Activated CD8-positive, alpha-beta T cell treated with anti-CD3 and anti-CD28 coated beads for 36 hours (primary cell): ENCODE results near the gene DKK2. TPM values are rescaled to one million over a fixed set of nuclear protein-coding genes. Genes with fewer than 3 reads are reported as not detected.

Experiments
- ATAC-seq: fragments of 200-7000 bp; cut with Tn5 transposase; one replicate; pipeline ENCODE4 v1.10.0; 2021; ENCODE audit warnings: mild to moderate bottlenecking, moderate library complexity
- CTCF ChIA-PET: fragments of 350-600 bp; sonication (Branson Sonifier 250); formaldehyde crosslinking; loops from one replicate; lab custom pipeline; 2021; ENCODE audit warnings: antibody characterized with exemption; lab: Charles Lee
- POLR2A ChIA-PET: fragments of 350-600 bp; sonication (Branson Sonifier 250); formaldehyde crosslinking; loops from one replicate; lab custom pipeline; 2021; ENCODE audit warnings: antibody characterized with exemption; lab: Charles Lee
- DNase-seq: peaks from one replicate; pipeline ENCODE4 v3.0.0-alpha.2; 2020
- H3K27ac Mint-ChIP-seq: one replicate; pipeline ENCODE4 v1.8.0; 2021; ENCODE audit warnings: mild to moderate bottlenecking, mixed read lengths
- H3K27me3 Mint-ChIP-seq: one replicate; pipeline ENCODE4 v1.8.0; 2021; ENCODE audit warnings: mixed read lengths
- H3K36me3 Mint-ChIP-seq: one replicate; pipeline ENCODE4 v1.8.0; 2021; ENCODE audit warnings: low read depth, mixed read lengths
- H3K4me1 Mint-ChIP-seq: one replicate; pipeline ENCODE4 v1.8.0; 2021; ENCODE audit warnings: low read depth, mixed read lengths
- H3K4me3 Mint-ChIP-seq: one replicate; pipeline ENCODE4 v1.8.0; 2021; ENCODE audit warnings: mild to moderate bottlenecking, moderate library complexity, mixed read lengths
- H3K9me3 Mint-ChIP-seq: one replicate; pipeline ENCODE4 v1.8.0; 2021; ENCODE audit warnings: mixed read lengths
- CTCF ChIP-seq: fragments of 200-600 bp; IDR thresholded peaks from one replicate; pipeline ENCODE4 v1.8.0; 2022; ENCODE audit warnings: antibody characterized with exemption, mild to moderate bottlenecking
- intact Hi-C: fragments of 100-400 bp; cut with micrococcal nuclease; formaldehyde crosslinking; loops from one replicate; pipeline ENCODE4 v1.10.0; 2022
- total RNA-seq, 2 experiments: library from RNA; stranded (reverse); gene quantifications; one replicate each; pipeline ENCODE4 v1.2.3, GENCODE V29; 2021

DKK2 gene
- total RNA-seq, 2 experiments from 2014 or later, result not detected

GRCh38 chr4:107069049-107069448 is 32.9 kb upstream of the DKK2 start:
- H3K4me3 Mint-ChIP-seq, result no peak overlapping the region
- POLR2A ChIA-PET, result no interaction called here
- H3K27me3 Mint-ChIP-seq, result no peaks in the 10 kb centered on the region
- H3K4me1 Mint-ChIP-seq, result no peaks in the 10 kb centered on the region
- H3K9me3 Mint-ChIP-seq, result no peaks in the 10 kb centered on the region
- DNase-seq (no peak), ATAC-seq (peak; percentile 45)
- no peak overlapping the region for H3K27ac Mint-ChIP-seq
- intact Hi-C loops, result no loop called here
- CTCF ChIA-PET, result no interaction called here
- H3K36me3 Mint-ChIP-seq, result no peaks in the 10 kb centered on the region
- no peak for TF ChIP-seq CTCF

- H3K9me3 Mint-ChIP-seq, result no peaks in the 10 kb centered on the region
- DNase-seq (no peak), ATAC-seq (no peak)
- H3K4me1 Mint-ChIP-seq, result no peaks in the 10 kb centered on the region
- no peak overlapping the region for H3K4me3 Mint-ChIP-seq
- intact Hi-C loops, result no loop called here
- no peak for TF ChIP-seq CTCF
- CTCF ChIA-PET, result no interaction called here
- POLR2A ChIA-PET, result no interaction called here
- no peaks in the 10 kb centered on the region for H3K27me3 Mint-ChIP-seq
- no peaks in the 10 kb centered on the region for H3K36me3 Mint-ChIP-seq
- H3K27ac Mint-ChIP-seq, result no peak overlapping the region
These were observed 32.0 kb upstream of the DKK2 start for GRCh38 chr4:107068116-107068515.

- no peak for TF ChIP-seq CTCF
- Mint-ChIP-seq H3K4me1 (no peaks in the 10 kb centered on the region), H3K9me3 (no peaks in the 10 kb centered on the region), H3K27me3 (no peaks in the 10 kb centered on the region), H3K36me3 (no peaks in the 10 kb centered on the region), H3K4me3 (no peak overlapping the region), H3K27ac (no peak overlapping the region)
- DNase-seq, result no peak
- ChIA-PET CTCF (no interaction called here), POLR2A (no interaction called here)
- intact Hi-C loops, result no loop called here
- no peak for ATAC-seq
These were observed 30.5 kb upstream of the DKK2 start for GRCh38 chr4:107066621-107067020.

- Mint-ChIP-seq H3K4me1 (no peaks in the 10 kb centered on the region), H3K27ac (no peak overlapping the region), H3K36me3 (no peaks in the 10 kb centered on the region), H3K4me3 (no peak overlapping the region), H3K27me3 (no peaks in the 10 kb centered on the region), H3K9me3 (no peaks in the 10 kb centered on the region)
- TF ChIP-seq CTCF, result no peak
- ATAC-seq (no peak), DNase-seq (no peak)
- ChIA-PET POLR2A (no interaction called here), CTCF (no interaction called here)
- intact Hi-C loops, result no loop called here
These were observed 29.1 kb upstream of the DKK2 start for GRCh38 chr4:107065201-107065600.

GRCh38 chr4:107060388-107060787 is 24.3 kb upstream of the DKK2 start:
- Mint-ChIP-seq H3K27ac (no peak overlapping the region), H3K9me3 (no peaks in the 10 kb centered on the region), H3K4me1 (no peaks in the 10 kb centered on the region), H3K4me3 (no peak overlapping the region), H3K36me3 (no peaks in the 10 kb centered on the region), H3K27me3 (peaks cover 2% of the 10 kb centered on the region)
- CTCF ChIA-PET, result no interaction called here
- DNase-seq (no peak), ATAC-seq (no peak)
- intact Hi-C loops, result no loop called here
- POLR2A ChIA-PET, result no interaction called here
- no peak for TF ChIP-seq CTCF
